ENCODE data around the gene GRB10.

GRB10 gene

DNA sequence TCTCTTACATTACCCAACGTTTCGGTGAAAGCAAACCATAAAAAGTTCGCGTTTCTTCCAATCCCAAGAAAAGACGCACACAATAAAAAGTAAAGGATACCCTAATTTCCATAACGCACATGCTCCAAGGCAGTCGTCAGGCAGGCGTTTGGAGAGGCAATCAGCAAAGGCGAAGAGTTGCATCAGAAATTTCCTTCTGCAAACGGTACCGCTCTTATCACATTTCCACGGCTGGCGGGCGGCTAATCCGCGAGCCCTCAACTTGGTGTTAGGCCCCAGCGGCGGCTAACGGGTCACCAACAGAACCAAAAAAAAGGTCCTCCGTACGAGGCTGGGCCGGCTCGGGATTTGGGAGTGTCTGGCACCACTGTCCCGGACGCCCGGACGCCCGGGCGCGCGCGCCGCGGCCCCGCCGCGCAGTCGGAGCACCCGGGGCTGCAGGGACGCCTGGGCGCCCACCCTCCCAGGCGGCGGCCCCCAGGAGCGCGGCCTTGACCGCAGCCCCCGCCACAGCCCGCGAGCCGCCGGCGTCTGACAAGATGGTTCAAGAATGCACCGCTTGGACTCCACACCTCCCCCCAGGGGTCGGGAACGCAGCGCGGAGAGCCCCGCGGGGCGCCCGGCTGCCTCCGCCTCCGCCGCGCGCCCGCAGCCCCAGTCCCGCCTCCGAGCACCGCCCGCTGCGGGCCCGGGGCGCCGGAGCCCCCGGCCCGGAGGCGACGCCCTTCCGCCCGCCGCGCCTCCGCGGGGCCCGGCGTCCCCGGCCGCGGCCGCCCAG is 9.8 kb upstream of the GRB10 start:
- H3K9me3 ChIP-seq (ENCODE audit: control insufficient read depth, low read length), result peaks cover 5% of the 10 kb centered on the region
- peak overlapping the region; percentile 85 for H2BK5ac ChIP-seq (ENCODE audit: low read depth, low read length, poor library complexity, severe bottlenecking)
- no peak overlapping the region for H2AFZ ChIP-seq (ENCODE audit: low read depth, low read length)
- WGBS, result under 1% methylated on average over 62 of the region's 91 CpGs
- peak overlapping the region in 1 of 2 experiments; percentile 19 for H2BK12ac ChIP-seq (ENCODE audit: low read length in 2 of 2)
- H3K27me3 ChIP-seq (ENCODE audit: control insufficient read depth in 1 of 2, insufficient read depth in 1 of 2, low read length in 2 of 2), result no peaks in the 10 kb centered on the region
- peak overlapping the region; percentile 90 for H3K4me2 ChIP-seq (ENCODE audit: low read length, poor library complexity, severe bottlenecking)
- H3K4me1 ChIP-seq (ENCODE audit: control insufficient read depth, insufficient read depth, low read depth, low read length), result peaks cover 7% of the 10 kb centered on the region
- H2BK120ac ChIP-seq (ENCODE audit: low read depth, low read length), result peak overlapping the region; percentile 91
- H3K4me3 ChIP-seq (ENCODE audit: insufficient read depth in 1 of 2, low read depth in 1 of 2, low read length in 2 of 2), result peak overlapping the region; percentile 73 to 81
- peak overlapping the region; percentile 89 for H3K9ac ChIP-seq (ENCODE audit: low read length)
- H2BK15ac ChIP-seq (ENCODE audit: low read depth, poor library complexity, severe bottlenecking), result peak overlapping the region; percentile 52
- H2AK5ac ChIP-seq (ENCODE audit: low read length, severe bottlenecking), result no peak overlapping the region
- H3K18ac ChIP-seq (ENCODE audit: low read depth in 1 of 2, low read length in 2 of 2), result peak overlapping the region; percentile 75 to 82
- peaks cover 0 to 9% of the 10 kb centered on the region in 2 experiments for H3K36me3 ChIP-seq (ENCODE audit: control insufficient read depth in 1 of 2, insufficient read depth in 2 of 2, low read depth in 1 of 2, low read length in 2 of 2)
- peaks cover 4% of the 10 kb centered on the region for H3K79me1 ChIP-seq (replicated peaks; ENCODE audit: low read length, poor library complexity, severe bottlenecking)
- DNase-seq, result peak; percentile 71
- H3K4ac ChIP-seq (ENCODE audit: low read depth in 1 of 2, low read length in 2 of 2), result peak overlapping the region; percentile 7 to 72
- H3K27ac ChIP-seq (ENCODE audit: low read length, poor library complexity, severe bottlenecking), result peak overlapping the region; percentile 35
- H3K14ac ChIP-seq (ENCODE audit: low read length in 2 of 2), result no peak overlapping the region
- peak overlapping the region; percentile 40 for H4K91ac ChIP-seq (ENCODE audit: low read length)
- peak overlapping the region; percentile 9 for H4K8ac ChIP-seq (ENCODE audit: low read length)
- no peak overlapping the region for H3K23ac ChIP-seq (ENCODE audit: low read length in 2 of 2)

DNA sequence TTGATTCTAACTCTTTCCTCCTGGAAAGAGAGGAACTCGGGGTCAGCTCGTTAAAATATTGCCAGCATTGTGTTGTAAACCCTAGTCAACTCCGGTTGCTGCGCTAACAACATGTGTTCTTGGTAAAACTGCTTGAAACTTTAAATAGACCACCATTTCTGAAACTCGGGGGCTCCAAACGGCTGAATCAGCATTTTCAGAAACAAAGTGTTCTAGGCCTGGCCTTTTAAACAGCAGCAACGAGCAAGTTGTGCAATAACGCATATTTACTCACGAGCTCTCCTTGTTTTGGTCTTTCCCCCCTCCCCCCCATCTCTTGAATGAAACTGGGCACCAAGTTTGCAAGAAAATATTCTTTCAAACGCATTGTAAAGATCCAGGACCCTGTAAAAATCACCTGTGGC is 9.2 kb upstream of the GRB10 start:
- no peak overlapping the region for H2BK120ac ChIP-seq (ENCODE audit: low read depth, low read length)
- H3K9ac ChIP-seq (ENCODE audit: low read length), result peak overlapping the region; percentile 89
- peak overlapping the region; percentile 69 for H2BK5ac ChIP-seq (ENCODE audit: low read depth, low read length, poor library complexity, severe bottlenecking)
- H3K14ac ChIP-seq (ENCODE audit: low read length in 2 of 2), result no peak overlapping the region
- 3% methylated on average over 10 of the region's 10 CpGs for WGBS
- H3K36me3 ChIP-seq (ENCODE audit: control insufficient read depth in 1 of 2, insufficient read depth in 2 of 2, low read depth in 1 of 2, low read length in 2 of 2), result peaks cover 0 to 9% of the 10 kb centered on the region in 2 experiments
- peak overlapping the region; percentile 90 for H3K4me2 ChIP-seq (ENCODE audit: low read length, poor library complexity, severe bottlenecking)
- peaks cover 4% of the 10 kb centered on the region for H3K79me1 ChIP-seq (replicated peaks; ENCODE audit: low read length, poor library complexity, severe bottlenecking)
- H3K27ac ChIP-seq (ENCODE audit: low read length, poor library complexity, severe bottlenecking), result peak overlapping the region; percentile 35
- H3K4me3 ChIP-seq (ENCODE audit: insufficient read depth in 1 of 2, low read depth in 1 of 2, low read length in 2 of 2), result peak overlapping the region; percentile 32 to 81
- H2AFZ ChIP-seq (ENCODE audit: low read depth, low read length), result no peak overlapping the region
- no peak overlapping the region for H2BK12ac ChIP-seq (ENCODE audit: low read length in 2 of 2)
- no peak overlapping the region for H3K4ac ChIP-seq (ENCODE audit: low read depth in 1 of 2, low read length in 2 of 2)
- peak; percentile 70 for DNase-seq
- H4K91ac ChIP-seq (ENCODE audit: low read length), result no peak overlapping the region
- no peak overlapping the region for H4K8ac ChIP-seq (ENCODE audit: low read length)
- H3K18ac ChIP-seq (ENCODE audit: low read depth in 1 of 2, low read length in 2 of 2), result peak overlapping the region in 1 of 2 experiments; percentile 75
- peaks cover 7% of the 10 kb centered on the region for H3K4me1 ChIP-seq (ENCODE audit: control insufficient read depth, insufficient read depth, low read depth, low read length)
- no peak overlapping the region for H2BK15ac ChIP-seq (ENCODE audit: low read depth, poor library complexity, severe bottlenecking)
- no peak overlapping the region for H2AK5ac ChIP-seq (ENCODE audit: low read length, severe bottlenecking)
- H3K9me3 ChIP-seq (ENCODE audit: control insufficient read depth, low read length), result peaks cover 5% of the 10 kb centered on the region
- no peak overlapping the region for H3K23ac ChIP-seq (ENCODE audit: low read length in 2 of 2)
- no peaks in the 10 kb centered on the region for H3K27me3 ChIP-seq (ENCODE audit: control insufficient read depth in 1 of 2, insufficient read depth in 1 of 2, low read length in 2 of 2)

DNA sequence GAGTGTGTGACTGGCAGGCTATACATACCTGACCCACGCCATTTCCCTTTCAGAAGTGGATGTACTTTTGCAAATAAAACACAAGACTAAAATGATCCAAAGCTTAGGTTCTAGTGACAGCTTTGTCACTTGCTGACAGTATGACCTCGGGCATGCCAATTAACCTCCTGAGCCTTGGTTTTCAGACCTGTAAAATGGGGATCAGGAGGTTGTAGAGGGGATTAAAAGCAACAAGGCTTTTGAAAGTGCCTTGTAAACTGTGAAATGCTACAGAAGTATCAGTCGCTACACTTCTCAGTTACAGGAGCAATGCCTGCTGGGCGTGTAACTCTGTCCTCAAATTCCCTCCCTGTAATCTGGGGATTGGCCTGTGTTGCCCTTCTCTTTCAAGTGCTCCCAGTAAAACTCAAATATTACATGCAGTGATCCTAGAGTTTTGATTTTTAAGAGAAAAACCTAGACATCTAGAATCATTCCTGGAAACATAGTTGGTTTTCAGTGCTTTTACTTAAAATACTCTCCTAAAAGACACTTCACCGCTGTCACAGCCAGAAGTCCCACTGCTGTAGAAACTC is 8.8 kb upstream of the GRB10 start:
- H3K79me1 ChIP-seq (replicated peaks; ENCODE audit: low read length, poor library complexity, severe bottlenecking), result peaks cover 4% of the 10 kb centered on the region
- no peak overlapping the region for H3K23ac ChIP-seq (ENCODE audit: low read length in 2 of 2)
- no peak overlapping the region for H2BK15ac ChIP-seq (ENCODE audit: low read depth, poor library complexity, severe bottlenecking)
- H2AFZ ChIP-seq (ENCODE audit: low read depth, low read length), result no peak overlapping the region
- H2BK12ac ChIP-seq (ENCODE audit: low read length in 2 of 2), result no peak overlapping the region
- H3K18ac ChIP-seq (ENCODE audit: low read depth in 1 of 2, low read length in 2 of 2), result no peak overlapping the region
- 70% methylated on average over 5 of the region's 5 CpGs for WGBS
- no peak overlapping the region for H2BK120ac ChIP-seq (ENCODE audit: low read depth, low read length)
- DNase-seq, result no peak
- H3K9ac ChIP-seq (ENCODE audit: low read length), result peak overlapping the region; percentile 89
- H3K9me3 ChIP-seq (ENCODE audit: control insufficient read depth, low read length), result peaks cover 5% of the 10 kb centered on the region
- no peak overlapping the region for H2BK5ac ChIP-seq (ENCODE audit: low read depth, low read length, poor library complexity, severe bottlenecking)
- peaks cover 0 to 9% of the 10 kb centered on the region in 2 experiments for H3K36me3 ChIP-seq (ENCODE audit: control insufficient read depth in 1 of 2, insufficient read depth in 2 of 2, low read depth in 1 of 2, low read length in 2 of 2)
- H3K4me3 ChIP-seq (ENCODE audit: insufficient read depth in 1 of 2, low read depth in 1 of 2, low read length in 2 of 2), result peak overlapping the region in 1 of 2 experiments; percentile 81
- H4K91ac ChIP-seq (ENCODE audit: low read length), result no peak overlapping the region
- no peak overlapping the region for H3K27ac ChIP-seq (ENCODE audit: low read length, poor library complexity, severe bottlenecking)
- H3K4ac ChIP-seq (ENCODE audit: low read depth in 1 of 2, low read length in 2 of 2), result no peak overlapping the region
- H3K27me3 ChIP-seq (ENCODE audit: control insufficient read depth in 1 of 2, insufficient read depth in 1 of 2, low read length in 2 of 2), result no peaks in the 10 kb centered on the region
- H3K14ac ChIP-seq (ENCODE audit: low read length in 2 of 2), result no peak overlapping the region
- peak overlapping the region; percentile 90 for H3K4me2 ChIP-seq (ENCODE audit: low read length, poor library complexity, severe bottlenecking)
- H3K4me1 ChIP-seq (ENCODE audit: control insufficient read depth, insufficient read depth, low read depth, low read length), result peaks cover 7% of the 10 kb centered on the region
- no peak overlapping the region for H4K8ac ChIP-seq (ENCODE audit: low read length)
- no peak overlapping the region for H2AK5ac ChIP-seq (ENCODE audit: low read length, severe bottlenecking)

GRCh38 chr7:50790381-50790780 is 7.7 kb upstream of the GRB10 start:
- Histone ChIP-seq H3K79me1 (replicated peaks; ENCODE audit: low read length, poor library complexity, severe bottlenecking) (peaks cover 5% of the 10 kb centered on the region), H3K9me3 (ENCODE audit: control insufficient read depth, low read length) (peaks cover 5% of the 10 kb centered on the region), H3K4me1 (ENCODE audit: control insufficient read depth, insufficient read depth, low read depth, low read length) (peaks cover 8% of the 10 kb centered on the region), H4K8ac (ENCODE audit: low read length) (no peak overlapping the region), H3K9ac (ENCODE audit: low read length) (peak overlapping the region; percentile 89), H2BK15ac (ENCODE audit: low read depth, poor library complexity, severe bottlenecking) (no peak overlapping the region), H2BK5ac (ENCODE audit: low read depth, low read length, poor library complexity, severe bottlenecking) (no peak overlapping the region), H3K18ac (ENCODE audit: low read depth in 1 of 2, low read length in 2 of 2) (no peak overlapping the region), H2BK120ac (ENCODE audit: low read depth, low read length) (no peak overlapping the region), H3K36me3 (ENCODE audit: control insufficient read depth in 1 of 2, insufficient read depth in 2 of 2, low read depth in 1 of 2, low read length in 2 of 2) (peaks cover 0 to 11% of the 10 kb centered on the region in 2 experiments), H3K27me3 (ENCODE audit: control insufficient read depth in 1 of 2, insufficient read depth in 1 of 2, low read length in 2 of 2) (no peaks in the 10 kb centered on the region), H3K4ac (ENCODE audit: low read depth in 1 of 2, low read length in 2 of 2) (no peak overlapping the region), H4K91ac (ENCODE audit: low read length) (no peak overlapping the region), H3K4me3 (ENCODE audit: insufficient read depth in 1 of 2, low read depth in 1 of 2, low read length in 2 of 2) (peak overlapping the region in 1 of 2 experiments; percentile 81), H3K4me2 (ENCODE audit: low read length, poor library complexity, severe bottlenecking) (no peak overlapping the region), H3K14ac (ENCODE audit: low read length in 2 of 2) (no peak overlapping the region), H3K27ac (ENCODE audit: low read length, poor library complexity, severe bottlenecking) (no peak overlapping the region), H2BK12ac (ENCODE audit: low read length in 2 of 2) (no peak overlapping the region), H2AFZ (ENCODE audit: low read depth, low read length) (no peak overlapping the region), H2AK5ac (ENCODE audit: low read length, severe bottlenecking) (no peak overlapping the region), H3K23ac (ENCODE audit: low read length in 2 of 2) (no peak overlapping the region)
- no peak for DNase-seq
- 93% methylated on average over 9 of the region's 9 CpGs for WGBS

Measured in mesenchymal stem cell (in vitro differentiated cells and primary cell).